Measurements from ENCODE around the gene SORCS3. TPM values are rescaled to one million over a fixed set of nuclear protein-coding genes. Genes with fewer than 3 reads are reported as not detected.

SORCS3 gene
- total RNA-seq, 1 experiment from 2014 or later, result not detected

DNA sequence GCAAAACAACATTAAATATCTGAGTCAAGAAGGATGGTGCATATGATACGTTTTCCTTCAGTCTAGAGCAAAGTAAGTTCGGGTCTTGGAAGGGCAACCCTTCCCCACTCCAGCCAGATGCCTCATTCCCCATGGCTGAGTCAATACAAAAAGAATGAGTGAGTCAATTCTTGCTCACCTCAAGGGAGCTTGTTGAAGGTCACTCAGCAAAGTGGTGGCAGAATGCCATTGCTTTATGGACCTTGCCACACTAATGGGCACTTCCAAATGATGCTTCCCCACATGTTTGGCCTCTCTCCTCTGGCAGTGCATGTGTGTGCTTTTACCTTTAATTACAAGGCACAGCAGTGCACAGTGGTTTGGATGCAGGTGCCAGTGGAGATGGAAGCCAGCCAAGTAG, 296.5 kb downstream of the SORCS3 start:
- no peaks in the 10 kb centered on the region for H3K4me1 ChIP-seq (ENCODE audit: insufficient read depth, low read length)
- no peak overlapping the region for H3K4me2 ChIP-seq (ENCODE audit: low read length)
- no peaks in the 10 kb centered on the region for H3K9me3 ChIP-seq (ENCODE audit: low read length)
- H2AFZ ChIP-seq (ENCODE audit: low read length), result no peak overlapping the region
- no peaks in the 10 kb centered on the region for H3K27me3 ChIP-seq (ENCODE audit: low read length)
- no peak overlapping the region for H3K27ac ChIP-seq (ENCODE audit: low read length)
- intact Hi-C loops (cut with micrococcal nuclease), result no loop called here
- H3F3A ChIP-seq (ENCODE audit: low read length, unreplicated experiment), result no peaks in the 10 kb centered on the region
- ChIA-PET POLR2A (ENCODE audit: unreplicated experiment) (no interaction called here), CTCF (no interaction called here)
- H3K9ac ChIP-seq (ENCODE audit: low read length), result no peak overlapping the region
- BruUV-seq (replicated peaks), result no TSS peak
- no peak overlapping the region for H3K4me3 ChIP-seq (ENCODE audit: low read length)
- TF ChIP-seq EZH2 (IDR thresholded peaks at IDR 0.05; ENCODE audit: low read length, unreplicated experiment) (no peak), EZH2phosphoT487 (IDR thresholded peaks at IDR 0.05; ENCODE audit: borderline replicate concordance, low read length) (no peak)
- TF ChIP-seq, protein P1, sequence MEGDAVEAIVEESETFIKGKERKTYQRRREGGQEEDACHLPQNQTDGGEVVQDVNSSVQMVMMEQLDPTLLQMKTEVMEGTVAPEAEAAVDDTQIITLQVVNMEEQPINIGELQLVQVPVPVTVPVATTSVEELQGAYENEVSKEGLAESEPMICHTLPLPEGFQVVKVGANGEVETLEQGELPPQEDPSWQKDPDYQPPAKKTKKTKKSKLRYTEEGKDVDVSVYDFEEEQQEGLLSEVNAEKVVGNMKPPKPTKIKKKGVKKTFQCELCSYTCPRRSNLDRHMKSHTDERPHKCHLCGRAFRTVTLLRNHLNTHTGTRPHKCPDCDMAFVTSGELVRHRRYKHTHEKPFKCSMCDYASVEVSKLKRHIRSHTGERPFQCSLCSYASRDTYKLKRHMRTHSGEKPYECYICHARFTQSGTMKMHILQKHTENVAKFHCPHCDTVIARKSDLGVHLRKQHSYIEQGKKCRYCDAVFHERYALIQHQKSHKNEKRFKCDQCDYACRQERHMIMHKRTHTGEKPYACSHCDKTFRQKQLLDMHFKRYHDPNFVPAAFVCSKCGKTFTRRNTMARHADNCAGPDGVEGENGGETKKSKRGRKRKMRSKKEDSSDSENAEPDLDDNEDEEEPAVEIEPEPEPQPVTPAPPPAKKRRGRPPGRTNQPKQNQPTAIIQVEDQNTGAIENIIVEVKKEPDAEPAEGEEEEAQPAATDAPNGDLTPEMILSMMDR (conservative IDR thresholded peaks at IDR 0.05; ENCODE audit: low read depth, low read length), result no peak
- no peaks in the 10 kb centered on the region for H3K79me2 ChIP-seq (ENCODE audit: low read length)
- DNase-seq, result peak; percentile 78
- no peaks in the 10 kb centered on the region for H4K20me1 ChIP-seq (ENCODE audit: low read length)
- H3K36me3 ChIP-seq (ENCODE audit: low read depth, low read length), result no peaks in the 10 kb centered on the region
- no peaks in the 10 kb centered on the region for H3K9me2 ChIP-seq (replicated peaks; ENCODE audit: low read length)
- ATAC-seq, result no peak; the same call in 1 of the 2 replicates

GRCh38 chr10:104938031-104938430, 296.9 kb downstream of the SORCS3 start:
- CTCF ChIA-PET, result no interaction called here
- no TSS peak for BruUV-seq (replicated peaks)
- no peaks in the 10 kb centered on the region for H3K4me1 ChIP-seq (ENCODE audit: insufficient read depth, low read length)
- intact Hi-C loops (cut with micrococcal nuclease), result no loop called here
- no peak overlapping the region for H2AFZ ChIP-seq (ENCODE audit: low read length)
- H3K27ac ChIP-seq (ENCODE audit: low read length), result no peak overlapping the region
- H3K4me3 ChIP-seq (ENCODE audit: low read length), result no peak overlapping the region
- ATAC-seq, result no peak
- no peaks in the 10 kb centered on the region for H3K79me2 ChIP-seq (ENCODE audit: low read length)
- H3K9me3 ChIP-seq (ENCODE audit: low read length), result no peaks in the 10 kb centered on the region
- POLR2A ChIA-PET (ENCODE audit: unreplicated experiment), result no interaction called here
- H3K27me3 ChIP-seq (ENCODE audit: low read length), result no peaks in the 10 kb centered on the region
- H3F3A ChIP-seq (ENCODE audit: low read length, unreplicated experiment), result no peaks in the 10 kb centered on the region
- DNase-seq, result no peak
- TF ChIP-seq EZH2 (IDR thresholded peaks at IDR 0.05; ENCODE audit: low read length, unreplicated experiment), result no peak
- TF ChIP-seq, protein P1 (conservative IDR thresholded peaks at IDR 0.05; ENCODE audit: low read depth, low read length), result no peak
- no peak for TF ChIP-seq EZH2phosphoT487 (IDR thresholded peaks at IDR 0.05; ENCODE audit: borderline replicate concordance, low read length)
- no peaks in the 10 kb centered on the region for H4K20me1 ChIP-seq (ENCODE audit: low read length)
- H3K4me2 ChIP-seq (ENCODE audit: low read length), result no peak overlapping the region
- H3K36me3 ChIP-seq (ENCODE audit: low read depth, low read length), result no peaks in the 10 kb centered on the region
- no peaks in the 10 kb centered on the region for H3K9me2 ChIP-seq (replicated peaks; ENCODE audit: low read length)
- H3K9ac ChIP-seq (ENCODE audit: low read length), result no peak overlapping the region

DNA sequence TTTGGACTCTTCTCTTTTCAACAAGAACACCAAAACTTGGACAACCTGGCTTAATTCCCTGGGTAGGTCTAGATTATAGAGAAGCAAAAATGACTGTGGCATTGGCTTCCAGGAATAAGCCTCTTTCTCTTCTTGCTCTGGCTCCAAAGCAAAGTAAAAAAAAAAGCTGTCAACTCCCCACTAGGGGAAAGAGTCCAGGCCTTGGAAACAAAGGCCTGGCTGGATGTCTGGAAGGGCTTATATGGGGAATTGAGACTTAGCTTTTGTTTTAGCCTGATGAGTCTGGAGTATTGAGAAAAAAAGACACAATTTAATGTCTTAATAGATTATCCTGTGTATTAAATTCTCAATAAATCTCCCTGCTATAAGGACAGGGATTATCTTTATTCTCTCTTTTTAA, 300.6 kb downstream of the SORCS3 start:
- Histone ChIP-seq H3K4me1 (ENCODE audit: insufficient read depth, low read length) (no peaks in the 10 kb centered on the region), H3K27ac (ENCODE audit: low read length) (no peak overlapping the region), H4K20me1 (ENCODE audit: low read length) (no peaks in the 10 kb centered on the region), H3K27me3 (ENCODE audit: low read length) (no peaks in the 10 kb centered on the region), H3K4me2 (ENCODE audit: low read length) (no peak overlapping the region), H2AFZ (ENCODE audit: low read length) (no peak overlapping the region), H3K4me3 (ENCODE audit: low read length) (no peak overlapping the region), H3K9me3 (ENCODE audit: low read length) (no peaks in the 10 kb centered on the region), H3K9ac (ENCODE audit: low read length) (no peak overlapping the region), H3K9me2 (replicated peaks; ENCODE audit: low read length) (no peaks in the 10 kb centered on the region), H3F3A (ENCODE audit: low read length, unreplicated experiment) (no peaks in the 10 kb centered on the region), H3K36me3 (ENCODE audit: low read depth, low read length) (no peaks in the 10 kb centered on the region), H3K79me2 (ENCODE audit: low read length) (no peaks in the 10 kb centered on the region)
- BruUV-seq (replicated peaks), result no TSS peak
- ATAC-seq (no peak), DNase-seq (no peak)
- intact Hi-C loops (cut with micrococcal nuclease), result no loop called here
- no peak for TF ChIP-seq EZH2phosphoT487 (IDR thresholded peaks at IDR 0.05; ENCODE audit: borderline replicate concordance, low read length)
- TF ChIP-seq EZH2 (IDR thresholded peaks at IDR 0.05; ENCODE audit: low read length, unreplicated experiment), result no peak
- TF ChIP-seq, protein P1 (conservative IDR thresholded peaks at IDR 0.05; ENCODE audit: low read depth, low read length), result no peak
- POLR2A ChIA-PET (ENCODE audit: unreplicated experiment), result no interaction called here
- CTCF ChIA-PET, result no interaction called here

All from PC-3 (cell line).